ENCODE data around the gene TRPV6.

- TF ChIP-seq EP300 (IDR thresholded peaks at IDR 0.05) (no peak), CTCF (IDR thresholded peaks at IDR 0.05) (no peak), POLR2A (IDR thresholded peaks at IDR 0.05) (no peak)
Measured at GRCh38 chr7:142867398-142868187, 18.0 kb downstream of the TRPV6 start.
